HG02943 (cell line): Measurements from ENCODE around the gene GCNA.

Experiments
- ATAC-seq: cut with Tn5 transposase; IDR thresholded peaks from one replicate; pipeline ENCODE4 v1.9.1; 2021; ENCODE audit warnings: mild to moderate bottlenecking, low read depth, moderate library complexity; ENCODE audit not compliant: unreplicated experiment

GCNA gene

DNA sequence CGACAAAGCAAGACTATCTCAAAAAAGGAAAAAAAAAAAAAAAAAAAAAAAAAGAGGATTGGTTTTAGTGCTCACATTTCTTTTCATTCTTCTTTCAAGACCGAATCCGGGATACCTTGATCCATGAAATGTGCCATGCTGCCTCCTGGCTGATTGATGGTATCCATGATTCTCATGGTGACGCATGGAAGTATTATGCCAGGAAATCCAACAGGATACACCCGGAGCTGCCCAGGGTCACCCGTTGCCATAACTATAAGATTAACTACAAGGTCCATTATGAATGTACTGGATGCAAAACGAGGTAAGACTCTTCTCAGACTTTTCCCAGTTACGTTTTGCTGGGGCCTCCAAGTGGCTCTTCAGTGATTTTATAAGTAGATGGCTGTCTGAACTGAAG lies 34.0 kb downstream of the GCNA start:
- no peak for ATAC-seq

GRCh38 chrX:71615056-71615455 lies 36.8 kb downstream of the GCNA start:
- ATAC-seq: no peak

DNA sequence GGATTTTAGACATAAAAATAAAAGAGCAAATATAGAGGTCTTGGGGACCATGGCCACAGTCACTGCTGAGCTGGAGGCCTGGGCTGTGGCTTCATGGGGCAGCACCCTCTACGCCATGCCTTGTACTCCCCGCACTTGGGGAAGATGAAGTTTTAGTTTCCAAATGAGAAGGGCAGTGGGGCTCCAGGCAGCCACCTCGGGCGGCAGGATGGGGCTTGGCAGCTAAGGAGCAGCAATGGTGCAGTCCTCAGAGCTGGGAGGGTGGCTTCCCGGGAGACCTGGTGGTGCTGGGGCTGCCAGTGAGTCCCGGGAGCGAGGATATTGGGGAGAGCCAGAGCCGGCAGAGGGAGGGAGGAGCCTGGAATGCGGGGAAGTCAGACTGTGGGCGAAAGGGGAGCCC lies 37.7 kb downstream of the GCNA start:
- ATAC-seq: no peak

- ATAC-seq: no peak
Measured at GRCh38 chrX:71616672-71617529, 38.7 kb downstream of the GCNA start.

DNA sequence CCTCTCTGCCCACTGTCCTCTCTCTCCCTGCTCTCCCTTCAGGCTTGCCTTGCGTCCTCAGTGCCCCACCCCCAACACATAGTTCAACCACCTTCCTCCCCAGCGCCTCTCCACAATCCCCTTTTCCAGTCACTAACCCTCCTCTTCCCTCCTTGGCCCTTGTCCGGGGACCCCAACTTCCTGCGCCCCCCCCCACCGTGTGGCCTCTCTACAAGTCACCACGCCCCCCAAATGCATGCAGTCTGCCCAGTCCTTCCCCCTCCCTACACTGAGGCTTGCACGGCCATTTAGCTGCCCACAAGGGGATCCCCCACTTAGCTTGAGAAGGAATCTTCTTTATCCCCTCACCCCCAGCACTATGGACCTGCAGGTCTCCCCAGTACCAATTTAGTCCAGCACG lies 39.5 kb downstream of the GCNA start:
- no peak for ATAC-seq

DNA sequence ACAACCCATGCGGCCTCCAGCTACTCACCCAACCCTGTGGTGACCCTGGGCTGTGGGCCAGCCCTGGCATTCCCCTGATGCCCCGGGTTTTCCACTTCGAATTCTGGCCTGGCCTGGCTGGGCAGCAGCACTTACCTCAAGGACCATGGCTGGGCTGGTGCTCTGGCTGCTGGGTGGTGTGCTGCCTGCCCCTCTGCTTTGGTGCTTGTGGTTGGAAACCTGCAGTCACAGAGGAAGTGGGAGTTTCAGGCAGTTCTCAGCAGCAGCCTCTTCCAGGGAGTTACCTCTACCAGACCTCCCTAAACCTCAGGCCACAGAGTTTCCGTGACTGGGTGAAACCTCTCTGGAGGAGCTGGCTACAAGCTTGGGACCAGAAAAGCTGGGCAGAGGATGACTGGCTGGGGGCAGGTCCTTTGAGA lies 40.1 kb downstream of the GCNA start, which contains the start of gene CXCR3:
Gene CXCR3 (minus strand): TSS at position 209 of the 419 bp plus-strand sequence. CDS start 62 bp downstream, at position 147.
- ATAC-seq: peak; percentile 48

DNA sequence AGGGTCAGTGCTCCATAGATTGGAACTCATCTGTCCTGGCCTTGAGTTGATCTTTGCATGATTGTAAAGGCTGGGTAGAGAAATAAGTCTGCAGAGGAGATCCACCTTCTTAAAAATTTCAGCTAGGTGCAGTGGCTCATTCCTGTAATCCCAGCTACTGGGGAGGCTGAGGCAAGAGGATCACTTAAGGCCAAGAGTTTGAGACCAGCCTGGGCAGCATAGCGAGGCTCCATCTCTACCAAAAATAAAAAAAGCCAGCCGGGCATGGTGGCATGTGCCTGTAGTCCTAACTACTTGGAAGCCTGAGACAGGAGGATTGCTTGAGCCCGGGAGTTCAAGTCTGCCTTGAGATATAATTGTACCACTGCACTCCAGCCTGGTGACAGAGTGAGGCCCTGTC lies 40.5 kb downstream of the GCNA start:
- ATAC-seq: no peak

DNA sequence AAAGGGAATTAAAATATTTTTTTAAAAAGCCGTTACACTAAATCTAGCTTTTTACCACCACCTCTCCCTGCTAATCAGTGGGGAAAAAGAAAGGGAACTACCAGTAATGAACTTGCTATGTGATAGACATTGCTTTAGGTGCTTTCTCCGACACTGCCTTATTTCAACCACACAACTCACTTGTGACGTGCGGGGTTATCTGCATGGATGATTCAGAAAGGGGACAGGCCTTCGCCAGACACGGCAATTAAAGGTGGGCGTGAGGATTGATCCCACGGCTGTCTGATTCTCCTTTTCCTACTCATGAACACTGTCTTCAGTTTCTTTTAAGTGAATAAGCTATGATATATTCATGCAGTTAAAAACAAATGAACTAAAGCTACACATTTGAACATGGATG lies 41.0 kb downstream of the GCNA start:
- no peak for ATAC-seq

GRCh38 chrX:71619986-71620385 lies 41.7 kb downstream of the GCNA start:
- no peak for ATAC-seq

DNA sequence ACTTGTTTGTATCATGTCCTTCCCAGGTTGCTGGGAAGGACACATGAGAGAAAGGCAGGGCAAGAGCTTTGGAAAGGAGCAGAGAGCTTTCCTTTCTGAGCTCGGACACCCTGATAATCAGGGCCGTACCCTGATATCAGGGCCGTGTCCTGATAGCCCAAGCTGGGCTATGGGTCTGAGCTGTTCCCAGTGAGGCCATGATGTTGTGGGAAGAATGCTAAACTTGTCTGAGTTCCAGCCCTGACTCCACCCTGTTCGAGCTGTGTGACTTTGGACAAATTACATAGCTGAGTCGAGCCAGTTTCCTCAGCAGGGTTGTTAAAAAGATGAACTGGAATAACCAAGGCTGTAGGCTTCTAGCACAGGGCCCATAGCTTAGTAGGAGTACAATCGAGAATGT lies 43.4 kb downstream of the GCNA start:
- no peak for ATAC-seq

DNA sequence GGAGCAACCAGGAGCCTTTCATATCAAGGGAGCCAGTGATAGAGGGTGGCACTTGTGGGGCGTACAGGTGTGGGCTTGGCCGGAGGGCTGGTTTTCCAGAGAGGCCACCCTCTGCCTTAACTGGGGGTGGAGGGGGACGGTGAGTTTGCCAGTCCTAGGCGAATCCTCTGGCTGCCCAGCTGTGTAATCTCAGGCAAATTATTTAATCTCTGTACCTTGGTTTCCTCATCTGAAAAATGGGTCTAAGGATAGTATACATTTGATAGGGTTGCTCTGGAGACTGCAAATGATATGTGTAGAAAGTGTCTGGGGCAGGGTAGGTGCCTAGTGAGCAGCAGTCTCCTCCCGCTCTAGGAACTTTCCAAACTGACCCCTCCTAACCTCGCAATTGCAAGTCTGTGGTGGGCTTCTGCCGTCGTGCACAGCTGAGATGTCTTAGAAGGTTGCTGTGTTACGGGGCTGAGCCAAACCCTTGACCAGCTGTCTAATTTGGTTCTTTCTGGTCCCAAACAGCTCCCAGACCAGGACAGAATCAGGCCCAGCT lies 43.9 kb downstream of the GCNA start:
- no peak for ATAC-seq

GRCh38 chrX:71622576-71623450 lies 44.6 kb downstream of the GCNA start:
- peak; percentile 56 for ATAC-seq

DNA sequence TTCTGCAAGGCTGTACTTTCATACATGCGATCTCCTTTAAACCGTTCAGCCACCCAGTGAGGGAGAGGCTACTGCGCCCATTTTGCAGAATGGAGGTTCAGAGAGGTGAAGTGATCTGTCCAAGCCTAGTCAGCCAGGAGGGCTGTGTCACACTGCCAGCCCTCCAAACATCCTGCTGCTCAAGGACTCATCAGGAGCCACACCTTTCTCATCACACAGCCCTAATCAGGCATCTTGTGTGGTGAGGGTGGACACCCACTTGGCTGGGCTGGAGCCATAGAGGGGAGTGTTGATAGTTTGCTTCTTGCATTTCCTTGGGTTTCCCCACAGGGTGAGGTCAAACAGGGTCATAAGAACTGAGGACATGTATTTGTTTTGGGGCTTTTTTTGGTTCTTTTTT lies 45.5 kb downstream of the GCNA start:
- no peak for ATAC-seq

DNA sequence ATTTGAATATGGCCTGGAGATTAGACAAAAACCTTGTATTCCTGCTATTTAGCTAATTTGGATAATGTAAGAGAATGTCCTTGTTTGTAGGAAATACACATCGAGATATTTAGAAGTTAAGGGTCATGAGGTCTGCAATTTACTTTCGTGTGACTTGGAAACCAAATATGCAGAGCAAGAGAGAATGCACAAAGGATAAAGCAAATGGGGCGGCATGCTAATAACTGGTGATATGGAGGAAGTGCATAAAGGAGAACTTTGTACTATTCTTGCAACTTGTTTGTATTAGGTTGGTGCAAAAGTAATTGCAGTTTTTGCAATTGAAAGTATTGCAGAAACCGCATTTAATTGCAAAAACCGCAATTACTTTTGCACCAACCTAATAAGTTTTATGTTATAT lies 47.2 kb downstream of the GCNA start:
- no peak for ATAC-seq

DNA sequence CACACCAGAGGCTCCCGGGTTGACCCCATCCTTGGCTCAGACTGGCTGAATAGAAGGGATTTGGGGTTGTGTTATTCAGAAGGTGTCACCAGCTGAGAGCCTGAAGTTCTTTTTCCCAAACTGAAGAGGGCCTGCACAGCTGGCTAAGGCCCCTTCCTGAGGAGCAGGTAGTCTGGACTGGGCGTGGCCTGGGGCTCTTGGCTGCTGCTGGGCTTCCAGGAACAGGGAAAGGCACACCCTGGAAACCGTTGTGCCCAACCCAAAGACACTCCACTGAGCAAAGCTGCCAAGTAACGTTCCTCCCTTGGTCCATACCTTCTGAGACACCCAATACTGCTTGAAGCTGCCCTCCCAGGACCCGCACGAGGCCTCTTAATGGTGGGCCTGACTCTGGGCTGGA lies 48.3 kb downstream of the GCNA start:
- ATAC-seq: no peak

GRCh38 chrX:71627588-71628404 lies 49.6 kb downstream of the GCNA start:
- ATAC-seq: no peak

DNA sequence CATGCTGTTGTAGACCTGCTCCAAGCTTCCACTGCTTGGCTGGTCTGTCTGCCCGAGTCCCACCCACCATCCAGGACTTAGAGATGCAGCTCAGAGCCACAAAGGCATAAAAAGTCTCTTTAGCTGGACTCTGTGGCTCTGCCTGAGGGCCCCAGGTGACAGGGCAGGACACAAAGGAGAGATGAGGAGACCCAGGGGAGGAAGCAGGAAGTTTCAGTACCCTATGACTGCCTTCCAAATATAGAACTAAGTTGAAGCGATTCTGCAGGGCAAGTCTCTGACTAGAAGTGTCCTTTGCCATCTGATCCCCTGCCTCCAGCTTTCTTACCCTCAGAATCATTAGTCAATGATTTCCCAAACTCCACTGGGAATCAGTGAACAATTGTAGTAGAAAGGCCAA lies 51.2 kb downstream of the GCNA start:
- peak; percentile 53 for ATAC-seq

DNA sequence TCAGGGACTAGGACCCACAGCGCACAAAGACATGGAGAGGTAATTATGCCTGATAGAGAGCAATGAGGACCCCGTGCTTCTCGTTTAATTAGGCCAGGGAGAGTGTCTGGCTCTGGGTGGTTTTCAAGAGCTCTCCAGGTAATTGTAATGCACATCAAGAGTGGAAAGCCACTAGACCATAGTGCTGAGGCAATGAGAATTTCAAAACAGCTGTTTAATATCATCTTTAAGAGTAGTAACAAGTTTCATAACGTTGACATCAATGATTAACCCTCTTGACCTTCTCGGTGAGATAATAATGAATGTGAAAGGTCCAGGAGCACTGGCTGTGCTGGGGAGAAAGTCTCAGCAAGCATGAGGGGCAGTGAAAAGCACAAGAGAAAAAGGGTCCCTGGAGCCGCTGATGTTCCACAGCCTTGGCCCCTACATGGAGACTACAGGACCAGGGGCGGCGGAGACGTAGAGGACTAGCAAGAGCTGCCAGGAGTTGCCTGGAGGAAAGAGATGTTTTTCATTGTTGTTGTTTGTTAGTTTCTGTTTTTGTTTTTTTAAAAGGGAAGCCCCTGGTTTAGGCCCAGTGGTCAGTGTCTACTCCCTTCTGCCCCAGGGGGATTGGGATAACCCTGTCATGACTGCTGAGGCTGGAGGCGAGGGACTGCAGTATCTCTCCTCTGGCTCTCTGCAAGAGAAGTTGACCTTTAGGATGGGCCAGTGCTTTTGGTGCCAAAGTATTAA lies 54.9 kb downstream of the GCNA start:
- peak; percentile 43 for ATAC-seq

- no peak for ATAC-seq
Measured at GRCh38 chrX:71634366-71634765, 56.1 kb downstream of the GCNA start.
